Natural killer cell treated with Interleukin-12 subunit alpha and Interleukin-12 subunit beta and Interleukin-15 and Interleukin-18, amount 100 ng/mL, for 72 hours (primary cell): Measurements from ENCODE around the gene GH2. TPM values are rescaled to one million over a fixed set of nuclear protein-coding genes. Genes with fewer than 3 reads are reported as not detected.
"Not testable (repeated sequence)": the region's sequence is repeated elsewhere in the genome, so short reads cannot be mapped to it uniquely, and the experiment has no call there.

ENCODE experiments used
- ATAC-seq, 2 donors: fragments of 150-1000 bp; cut with Tn5 transposase in 1 of 2; sonication (Bioruptor Pico), chemical (Tn5 transposase) in 1 of 2; 2 replicates each; pipeline ENCODE4 v1.10.0; 2021
- DNase-seq: peaks from one replicate; pipeline ENCODE4 v3.0.0; 2022; ENCODE audit warnings: low spot score
- H3K27ac Mint-ChIP-seq, 2 donors: 1 replicate in 1 of 2; 2 replicates in 1 of 2; pipeline ENCODE4 v1.8.0; 2022; ENCODE audit warnings: mixed read lengths in 2 of 2, mild to moderate bottlenecking in 1 of 2, moderate library complexity in 1 of 2
- H3K27me3 Mint-ChIP-seq, 2 donors: 1 replicate in 1 of 2; 2 replicates in 1 of 2; pipeline ENCODE4 v1.8.0; 2022; ENCODE audit warnings: mixed read lengths in 2 of 2
- H3K36me3 Mint-ChIP-seq: one replicate; pipeline ENCODE4 v1.8.0; 2022; ENCODE audit warnings: mixed read lengths
- H3K4me1 Mint-ChIP-seq, 2 donors: 1 replicate in 1 of 2; 2 replicates in 1 of 2; pipeline ENCODE4 v1.8.0; 2022; ENCODE audit warnings: low read depth in 2 of 2, mixed read lengths in 2 of 2, mild to moderate bottlenecking in 1 of 2
- H3K4me3 Mint-ChIP-seq: one replicate; pipeline ENCODE4 v1.8.0; 2022; ENCODE audit warnings: mixed read lengths
- H3K9me3 Mint-ChIP-seq: 2 replicates; pipeline ENCODE4 v1.8.0; 2022; ENCODE audit warnings: mixed read lengths
- total RNA-seq, 2 donors: library from RNA; stranded (reverse); gene quantifications; one replicate each; pipeline ENCODE4 v1.2.3, GENCODE V29; 2022

Gene GH2
- total RNA-seq, 2 donors from 2014 or later = not detected

DNA sequence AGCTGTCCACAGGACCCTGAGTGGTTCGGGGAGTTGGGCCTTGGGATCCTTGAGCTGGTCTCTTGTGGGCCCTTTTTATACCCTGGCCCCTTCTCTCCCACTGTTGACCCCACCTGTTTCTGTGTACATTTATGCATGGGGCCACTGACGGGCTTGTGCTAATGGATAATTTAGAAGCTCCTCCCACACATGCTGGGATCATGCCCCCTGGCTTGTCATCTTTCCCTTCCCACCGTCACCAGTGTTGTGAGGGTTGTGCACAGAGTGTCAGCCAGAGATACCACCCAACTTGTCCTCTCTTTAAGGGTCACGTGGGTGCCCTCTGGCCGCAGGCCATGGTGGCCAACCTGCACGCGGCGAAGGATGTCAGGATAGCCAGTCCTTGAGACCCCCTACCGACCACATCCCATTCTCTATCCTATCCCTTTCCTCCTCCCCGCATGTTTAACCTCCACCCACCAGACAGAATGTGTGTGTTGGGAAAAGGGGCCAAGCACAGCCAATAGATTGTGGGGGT lies 37.1 kb upstream of the GH2 start, which contains the start of gene GH1:
TSS of gene GH1 (minus strand) at position 51 of the 517 bp plus-strand sequence. CDS start 63 bp downstream, outside the sequence.
- not testable (repeated sequence) for ATAC-seq, DNase-seq, H3K4me3 Mint-ChIP-seq, H3K9me3 Mint-ChIP-seq, H3K4me1 Mint-ChIP-seq, H3K27me3 Mint-ChIP-seq, H3K36me3 Mint-ChIP-seq
- H3K27ac Mint-ChIP-seq = peak within 1 kb of the TSS in 1 of 2 donors; percentile 85

- no peak for ATAC-seq
These were observed 36.6 kb upstream of the GH2 start for GRCh38 chr17:63918305-63918704.

GRCh38 chr17:63917646-63918045 lies 35.9 kb upstream of the GH2 start:
- H3K4me1 Mint-ChIP-seq = peaks cover 6 to 9% of the 10 kb centered on the region in 2 donors
- H3K27ac Mint-ChIP-seq = no peak overlapping the region
- peaks cover 0 to 4% of the 10 kb centered on the region in 2 donors for H3K27me3 Mint-ChIP-seq
- H3K4me3 Mint-ChIP-seq = no peak overlapping the region
- H3K36me3 Mint-ChIP-seq = no peaks in the 10 kb centered on the region
- DNase-seq (no peak), ATAC-seq (no peak)
- H3K9me3 Mint-ChIP-seq = no peaks in the 10 kb centered on the region

More at GRCh38 chr17:63918305-63918704, 36.6 kb upstream of the GH2 start:
- Mint-ChIP-seq H3K4me1 (peaks cover 6 to 9% of the 10 kb centered on the region in 2 donors), H3K36me3 (no peaks in the 10 kb centered on the region), H3K9me3 (no peaks in the 10 kb centered on the region), H3K27me3 (peaks cover 0 to 4% of the 10 kb centered on the region in 2 donors), H3K4me3 (no peak overlapping the region), H3K27ac (no peak overlapping the region)
- DNase-seq = no peak

DNA sequence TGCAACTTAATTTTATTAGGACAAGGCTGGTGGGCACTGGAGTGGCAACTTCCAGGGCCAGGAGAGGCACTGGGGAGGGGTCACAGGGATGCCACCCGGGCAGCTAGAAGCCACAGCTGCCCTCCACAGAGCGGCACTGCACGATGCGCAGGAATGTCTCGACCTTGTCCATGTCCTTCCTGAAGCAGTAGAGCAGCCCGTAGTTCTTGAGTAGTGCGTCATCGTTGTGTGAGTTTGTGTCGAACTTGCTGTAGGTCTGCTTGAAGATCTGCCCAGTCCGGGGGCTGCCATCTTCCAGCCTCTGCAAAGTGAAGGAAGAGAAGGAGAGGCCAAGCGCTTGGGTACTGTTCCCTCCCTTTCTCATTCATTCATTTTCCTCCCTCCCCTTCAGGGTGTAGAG lies 35.5 kb upstream of the GH2 start:
- not testable (repeated sequence) for H3K4me1 Mint-ChIP-seq, H3K27me3 Mint-ChIP-seq

DNA sequence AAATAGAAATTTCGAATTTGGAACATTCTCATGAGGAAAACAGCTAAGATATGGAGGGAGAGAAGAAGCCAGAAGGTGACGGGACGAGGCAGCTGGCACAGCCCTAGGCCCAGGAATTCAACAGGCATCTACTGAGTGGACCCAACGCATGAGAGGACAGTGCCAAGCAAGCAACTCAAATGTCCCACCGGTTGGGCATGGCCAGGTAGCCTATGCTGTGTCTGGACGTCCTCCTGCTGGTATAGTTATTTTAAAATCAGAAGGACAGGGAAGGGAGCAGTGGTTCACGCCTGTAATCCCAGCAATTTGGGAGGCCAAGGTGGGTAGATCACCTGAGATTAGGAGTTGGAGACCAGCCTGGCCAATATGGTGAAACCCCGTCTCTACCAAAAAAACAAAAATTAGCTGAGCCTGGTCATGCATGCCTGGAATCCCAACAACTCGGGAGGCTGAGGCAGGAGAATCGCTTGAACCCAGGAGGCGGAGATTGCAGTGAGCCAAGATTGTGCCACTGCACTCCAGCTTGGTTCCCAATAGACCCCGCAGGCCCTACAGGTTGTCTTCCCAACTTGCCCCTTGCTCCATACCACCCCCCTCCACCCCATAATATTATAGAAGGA lies 34.9 kb upstream of the GH2 start:
- DNase-seq = no peak
- Mint-ChIP-seq H3K27me3 (peaks cover 0 to 4% of the 10 kb centered on the region in 2 donors), H3K36me3 (no peaks in the 10 kb centered on the region), H3K9me3 (no peaks in the 10 kb centered on the region), H3K27ac (no peak overlapping the region), H3K4me3 (no peak overlapping the region), H3K4me1 (peaks cover 6 to 9% of the 10 kb centered on the region in 2 donors)
- ATAC-seq = no peak

More for the DNA sequence above, 35.5 kb upstream of the GH2 start:
- H3K4me3 Mint-ChIP-seq, H3K9me3 Mint-ChIP-seq, H3K36me3 Mint-ChIP-seq, ATAC-seq, H3K27ac Mint-ChIP-seq, DNase-seq: not testable (repeated sequence)

- not testable (repeated sequence) for H3K4me3 Mint-ChIP-seq, DNase-seq, ATAC-seq, H3K9me3 Mint-ChIP-seq, H3K27ac Mint-ChIP-seq, H3K36me3 Mint-ChIP-seq, H3K27me3 Mint-ChIP-seq
- peaks cover 10 to 12% of the 10 kb centered on the region in 2 donors for H3K4me1 Mint-ChIP-seq
These were observed 34.0 kb upstream of the GH2 start for GRCh38 chr17:63915753-63916152.

- Mint-ChIP-seq H3K27ac (no peak overlapping the region), H3K27me3 (peaks cover 0 to 4% of the 10 kb centered on the region in 2 donors), H3K4me1 (peaks cover 8 to 9% of the 10 kb centered on the region in 2 donors), H3K4me3 (no peak overlapping the region), H3K9me3 (no peaks in the 10 kb centered on the region), H3K36me3 (no peaks in the 10 kb centered on the region)
- no peak for DNase-seq
- no peak for ATAC-seq
These were observed 32.7 kb upstream of the GH2 start for GRCh38 chr17:63914471-63914870.

DNA sequence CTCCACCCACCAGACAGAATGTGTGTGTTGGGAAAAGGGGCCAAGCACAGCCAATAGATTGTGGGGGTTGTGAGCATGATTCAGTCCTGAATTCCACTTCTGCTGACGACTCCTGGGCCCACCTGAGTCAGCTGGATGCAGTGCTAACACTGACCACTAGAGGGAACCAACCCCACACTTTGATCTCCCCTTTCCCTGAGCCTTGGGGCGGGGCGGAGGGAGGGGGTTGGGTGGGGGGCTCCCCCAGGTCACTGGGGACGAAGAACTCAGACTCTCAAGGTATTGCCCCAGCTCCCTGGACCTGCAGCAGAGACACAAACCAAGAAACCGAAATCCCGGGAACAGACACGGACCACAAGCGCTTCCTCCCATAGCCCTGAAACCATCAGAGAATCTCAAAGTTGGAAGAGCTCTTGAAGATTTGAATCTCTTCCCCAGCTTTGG lies 29.9 kb upstream of the GH2 start:
- ATAC-seq = peak; percentile 66 to 78
- Mint-ChIP-seq H3K27me3 (peaks cover 0 to 4% of the 10 kb centered on the region in 2 donors), H3K27ac (no peak overlapping the region), H3K9me3 (no peaks in the 10 kb centered on the region), H3K4me3 (no peak overlapping the region), H3K4me1 (peaks cover 2 to 4% of the 10 kb centered on the region in 2 donors), H3K36me3 (no peaks in the 10 kb centered on the region)
- DNase-seq = no peak

DNA sequence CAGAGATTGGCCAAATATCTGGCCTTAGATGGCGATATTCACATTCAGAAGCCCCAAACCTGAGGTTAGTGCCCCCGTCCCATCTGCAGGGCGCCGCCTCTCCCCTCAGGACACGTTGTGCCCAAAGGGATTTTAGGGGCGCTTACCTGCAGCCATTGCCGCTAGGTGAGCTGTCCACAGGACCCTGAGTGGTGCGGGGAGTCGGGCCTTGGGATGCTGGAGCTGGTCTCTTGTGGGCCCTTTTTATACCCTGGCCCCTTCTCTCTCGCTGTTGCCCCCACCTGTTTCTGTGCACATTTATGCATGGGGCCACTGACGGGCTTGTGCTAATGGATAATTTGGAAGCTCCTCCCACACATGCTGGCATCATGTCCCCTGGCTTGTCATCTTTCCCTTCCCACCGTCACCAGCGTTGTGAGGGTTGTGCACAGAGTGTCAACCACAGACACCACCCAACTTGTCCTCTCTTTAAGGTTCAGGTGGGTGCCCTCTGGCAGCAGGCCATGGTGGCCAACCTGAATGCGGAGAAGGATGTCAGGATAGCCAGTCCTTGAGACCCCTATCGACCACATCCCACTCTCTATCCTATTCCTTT lies 29.4 kb upstream of the GH2 start, which contains the start of gene CSHL1:
TSS of gene CSHL1 (minus strand) at position 218 of the 595 bp plus-strand sequence. CDS start at position 156, 62 bp downstream.
- no peaks in the 10 kb centered on the region for H3K36me3 Mint-ChIP-seq
- H3K27ac Mint-ChIP-seq = no peak within 1 kb of the TSS
- no peaks in the 10 kb centered on the region for H3K9me3 Mint-ChIP-seq
- H3K4me1 Mint-ChIP-seq = peaks cover 2 to 4% of the 10 kb centered on the region in 2 donors
- DNase-seq = no peak
- peaks cover 0 to 4% of the 10 kb centered on the region in 2 donors for H3K27me3 Mint-ChIP-seq
- ATAC-seq = no peak
- H3K4me3 Mint-ChIP-seq = no peak within 1 kb of the TSS

GRCh38 chr17:63910096-63910495 lies 28.4 kb upstream of the GH2 start:
- no peak overlapping the region for H3K27ac Mint-ChIP-seq
- H3K9me3 Mint-ChIP-seq = no peaks in the 10 kb centered on the region
- H3K4me1 Mint-ChIP-seq = peaks cover 2 to 4% of the 10 kb centered on the region in 2 donors
- no peak for DNase-seq
- ATAC-seq = no peak
- no peaks in the 10 kb centered on the region for H3K36me3 Mint-ChIP-seq
- H3K27me3 Mint-ChIP-seq = peaks cover 0 to 4% of the 10 kb centered on the region in 2 donors
- H3K4me3 Mint-ChIP-seq = no peak overlapping the region

DNA sequence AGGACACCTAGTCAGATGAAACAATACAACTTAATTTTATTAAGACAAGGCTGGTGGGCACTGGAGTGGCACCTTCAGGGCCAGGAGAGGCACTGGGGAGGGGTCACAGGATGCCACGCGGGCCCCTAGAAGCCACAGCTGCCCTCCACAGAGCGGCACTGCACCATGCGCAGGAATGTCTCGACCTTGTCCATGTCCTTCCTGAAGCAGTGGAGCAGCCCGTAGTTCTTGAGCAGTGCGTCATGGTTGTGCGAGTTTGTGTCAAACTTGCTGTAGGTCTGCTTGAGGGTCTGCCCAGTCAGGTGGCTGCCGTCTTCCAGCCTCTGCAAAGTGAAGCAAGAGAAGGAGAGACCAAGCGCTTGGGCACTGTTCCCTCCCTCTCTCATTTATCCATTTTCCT lies 27.8 kb upstream of the GH2 start:
- ATAC-seq, DNase-seq, H3K27ac Mint-ChIP-seq, H3K4me1 Mint-ChIP-seq, H3K36me3 Mint-ChIP-seq, H3K9me3 Mint-ChIP-seq, H3K27me3 Mint-ChIP-seq, H3K4me3 Mint-ChIP-seq: not testable (repeated sequence)

- not testable (repeated sequence) for H3K27ac Mint-ChIP-seq, H3K27me3 Mint-ChIP-seq, ATAC-seq, H3K4me3 Mint-ChIP-seq, DNase-seq, H3K4me1 Mint-ChIP-seq, H3K36me3 Mint-ChIP-seq, H3K9me3 Mint-ChIP-seq
These were observed 25.5 kb upstream of the GH2 start for GRCh38 chr17:63907161-63907778.

DNA sequence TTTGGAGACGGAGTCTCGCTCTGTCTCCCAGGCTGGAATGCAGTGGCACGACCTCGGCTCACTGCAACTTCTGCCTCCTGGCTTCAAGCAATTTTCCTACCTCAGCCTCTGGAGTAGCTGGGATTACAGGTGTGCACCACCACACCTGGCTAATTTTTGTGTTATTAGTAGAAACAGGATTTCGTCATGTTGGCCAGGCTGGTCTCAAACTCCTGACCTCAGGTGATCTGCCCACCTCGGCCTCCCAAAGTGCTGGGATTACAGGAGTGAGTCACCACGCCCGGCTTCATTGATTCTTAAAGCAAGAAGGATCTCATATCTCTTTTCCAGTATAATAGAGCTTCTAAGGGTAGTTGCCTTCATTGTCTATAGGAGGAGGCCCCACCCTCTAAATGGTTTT lies 23.1 kb upstream of the GH2 start:
- ATAC-seq, H3K4me3 Mint-ChIP-seq, H3K4me1 Mint-ChIP-seq, H3K36me3 Mint-ChIP-seq, H3K27ac Mint-ChIP-seq, DNase-seq, H3K27me3 Mint-ChIP-seq, H3K9me3 Mint-ChIP-seq: not testable (repeated sequence)

- H3K4me1 Mint-ChIP-seq, H3K9me3 Mint-ChIP-seq, H3K27ac Mint-ChIP-seq, DNase-seq, ATAC-seq, H3K4me3 Mint-ChIP-seq, H3K36me3 Mint-ChIP-seq, H3K27me3 Mint-ChIP-seq: not testable (repeated sequence)
These were observed 22.1 kb upstream of the GH2 start for GRCh38 chr17:63903787-63904201.
